OCI-LY7 (cell line): ENCODE measurements around the gene STIM2. TPM values are rescaled to one million over a fixed set of nuclear protein-coding genes. Genes with fewer than 3 reads are reported as not detected.

ENCODE experiments used
- BruUV-seq: library from RNA; stranded (reverse); fragments of 400-500 nt; replicated peaks from 2 replicates; lab custom pipeline; 2021; lab: Mats Ljungman, UMichigan
- CTCF ChIA-PET: fragments of 300-600 bp; sonication (Branson Sonifier 250); formaldehyde crosslinking; loops from one replicate; lab custom pipeline; 2022; ENCODE audit warnings: antibody characterized with exemption; ENCODE audit not compliant: unreplicated experiment; lab: Charles Lee
- POLR2A ChIA-PET: fragments of 300-600 bp; sonication (Branson Sonifier 250); formaldehyde crosslinking; loops from one replicate; lab custom pipeline; 2022; ENCODE audit warnings: antibody characterized with exemption; lab: Charles Lee
- DNase-seq: peaks from one replicate; pipeline ENCODE4 v3.0.0-alpha.2; 2015; ENCODE audit warnings: low spot score
- H2AFZ ChIP-seq: fragments of 200-600 bp; sonication (generic), shearing (Covaris generic); 2 replicates; pipeline ENCODE4 v1.6.1; 2014; ENCODE audit warnings: mild to moderate bottlenecking, antibody characterized with exemption, low read length, moderate library complexity
- H3K27ac ChIP-seq: fragments of 200-600 bp; sonication (generic); 2 replicates; pipeline ENCODE4 v1.5.1; 2014; ENCODE audit warnings: mixed run types, low read depth, mild to moderate bottlenecking, moderate library complexity, low read length, inconsistent platforms; ENCODE audit not compliant: poor library complexity, severe bottlenecking
- H3K36me3 ChIP-seq: fragments of 200-600 bp; sonication (generic); 2 replicates; pipeline ENCODE4 v1.6.1; 2014; ENCODE audit warnings: mild to moderate bottlenecking, antibody characterized with exemption, low read length, moderate library complexity, mixed read lengths; ENCODE audit not compliant: insufficient read depth
- H3K4me1 ChIP-seq: fragments of 200-600 bp; sonication (generic); 2 replicates; pipeline ENCODE4 v1.5.1; 2014; ENCODE audit warnings: mild to moderate bottlenecking, low read length; ENCODE audit not compliant: insufficient read depth, poor library complexity, severe bottlenecking
- H3K4me2 ChIP-seq: fragments of 200-600 bp; sonication (generic); 2 replicates; pipeline ENCODE4 v1.6.1; 2014; ENCODE audit warnings: mild to moderate bottlenecking, low read length
- H3K4me3 ChIP-seq: fragments of 200-600 bp; sonication (generic); 2 replicates; pipeline ENCODE4 v1.5.1; 2014; ENCODE audit warnings: mild to moderate bottlenecking, low read depth, low read length; ENCODE audit not compliant: poor library complexity, severe bottlenecking
- H3K79me2 ChIP-seq: fragments of 200-600 bp; sonication (generic); 2 replicates; pipeline ENCODE4 v1.6.1; 2016; ENCODE audit warnings: low read depth, mild to moderate bottlenecking, low read length, moderate library complexity, mixed read lengths; ENCODE audit not compliant: insufficient read depth
- H3K9me2 ChIP-seq: fragments of 200-600 bp; sonication (generic); 2 replicates; pipeline ENCODE4 v1.6.1; 2016; ENCODE audit warnings: mild to moderate bottlenecking, low read length, mixed read lengths; ENCODE audit not compliant: insufficient read depth
- H3K9me3 ChIP-seq: fragments of 200-600 bp; sonication (generic); 2 replicates; pipeline ENCODE4 v1.6.1; 2014; ENCODE audit warnings: mild to moderate bottlenecking, mixed run types, low read length, mixed read lengths
- H4K20me1 ChIP-seq: fragments of 200-600 bp; sonication (generic); 2 replicates; pipeline ENCODE4 v1.6.1; 2014; ENCODE audit warnings: mild to moderate bottlenecking, antibody characterized with exemption, low read length, moderate library complexity, mixed read lengths; ENCODE audit not compliant: insufficient read depth
- EZH2phosphoT487 ChIP-seq: fragments of 200-600 bp; sonication (generic); IDR thresholded peaks from 2 replicates; pipeline ENCODE4 v1.6.1; 2018; ENCODE audit warnings: low read depth, borderline replicate concordance, mild to moderate bottlenecking, mixed run types, antibody characterized with exemption, low read length, moderate library complexity, mixed read lengths
- intact Hi-C: fragments of 100-400 bp; cut with micrococcal nuclease; formaldehyde crosslinking; loops from one replicate; pipeline ENCODE4 v1.10.0; 2022; ENCODE audit not compliant: unreplicated experiment
- total RNA-seq, 2 experiments: library from RNA; depleted of rRNA in 1 of 2; stranded (reverse); fragments of >200 nt in 1 of 2; shearing (Covaris generic) in 1 of 2; gene quantifications; 2 replicates each; pipeline ENCODE4 v1.2.3, GENCODE V29; 2014 to 2022
- TF ChIP-seq, protein P1 (sequence below): fragments of 200-600 bp; sonication (generic); conservative IDR thresholded peaks from 2 replicates; pipeline ENCODE4 v1.5.1; 2014; ENCODE audit warnings: mild to moderate bottlenecking, antibody characterized with exemption, low read length, moderate library complexity, mixed read lengths

STIM2 gene
- total RNA-seq, 2 experiments from 2014 or later = 108 to 309 TPM

DNA sequence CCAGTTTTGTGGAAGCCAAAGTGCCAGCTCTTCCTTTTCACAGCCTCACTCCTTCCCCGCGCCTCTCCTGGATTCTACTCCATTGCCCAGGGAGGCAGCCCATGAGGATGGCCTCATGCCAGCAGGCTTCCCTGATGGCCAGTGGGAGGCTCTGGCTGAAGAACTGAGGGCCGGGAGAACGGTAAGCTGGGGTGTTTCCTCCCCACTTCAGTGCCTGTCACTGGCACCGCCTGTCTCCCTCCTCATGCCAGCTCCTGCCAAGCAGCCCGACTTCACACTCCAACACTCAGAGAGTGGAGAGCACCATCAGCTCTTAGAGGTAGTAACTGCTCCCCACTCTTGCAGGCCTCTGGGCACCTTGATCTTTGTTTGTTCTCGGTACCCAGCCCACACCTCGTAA is 46.9 kb upstream of the STIM2 start:
- Histone ChIP-seq H3K79me2 (no peaks in the 10 kb centered on the region), H3K4me3 (no peak overlapping the region), H3K36me3 (no peaks in the 10 kb centered on the region), H3K27ac (no peak overlapping the region), H3K4me1 (peaks cover 29% of the 10 kb centered on the region), H3K9me3 (no peaks in the 10 kb centered on the region), H3K4me2 (no peak overlapping the region), H4K20me1 (no peaks in the 10 kb centered on the region), H3K9me2 (no peaks in the 10 kb centered on the region), H2AFZ (no peak overlapping the region)
- no TSS peak for BruUV-seq
- TF ChIP-seq, protein P1, sequence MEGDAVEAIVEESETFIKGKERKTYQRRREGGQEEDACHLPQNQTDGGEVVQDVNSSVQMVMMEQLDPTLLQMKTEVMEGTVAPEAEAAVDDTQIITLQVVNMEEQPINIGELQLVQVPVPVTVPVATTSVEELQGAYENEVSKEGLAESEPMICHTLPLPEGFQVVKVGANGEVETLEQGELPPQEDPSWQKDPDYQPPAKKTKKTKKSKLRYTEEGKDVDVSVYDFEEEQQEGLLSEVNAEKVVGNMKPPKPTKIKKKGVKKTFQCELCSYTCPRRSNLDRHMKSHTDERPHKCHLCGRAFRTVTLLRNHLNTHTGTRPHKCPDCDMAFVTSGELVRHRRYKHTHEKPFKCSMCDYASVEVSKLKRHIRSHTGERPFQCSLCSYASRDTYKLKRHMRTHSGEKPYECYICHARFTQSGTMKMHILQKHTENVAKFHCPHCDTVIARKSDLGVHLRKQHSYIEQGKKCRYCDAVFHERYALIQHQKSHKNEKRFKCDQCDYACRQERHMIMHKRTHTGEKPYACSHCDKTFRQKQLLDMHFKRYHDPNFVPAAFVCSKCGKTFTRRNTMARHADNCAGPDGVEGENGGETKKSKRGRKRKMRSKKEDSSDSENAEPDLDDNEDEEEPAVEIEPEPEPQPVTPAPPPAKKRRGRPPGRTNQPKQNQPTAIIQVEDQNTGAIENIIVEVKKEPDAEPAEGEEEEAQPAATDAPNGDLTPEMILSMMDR = no peak
- TF ChIP-seq EZH2phosphoT487 = no peak
- intact Hi-C loops = no loop called here
- CTCF ChIA-PET = no interaction called here
- POLR2A ChIA-PET = interaction anchor here (0.7 to 3.5 kb wide), 9 partner anchors 8 to 1491 kb away, joined by 3 to 19 read pairs (median 6); no protein-coding TSS in a partner anchor
- DNase-seq = no peak

DNA sequence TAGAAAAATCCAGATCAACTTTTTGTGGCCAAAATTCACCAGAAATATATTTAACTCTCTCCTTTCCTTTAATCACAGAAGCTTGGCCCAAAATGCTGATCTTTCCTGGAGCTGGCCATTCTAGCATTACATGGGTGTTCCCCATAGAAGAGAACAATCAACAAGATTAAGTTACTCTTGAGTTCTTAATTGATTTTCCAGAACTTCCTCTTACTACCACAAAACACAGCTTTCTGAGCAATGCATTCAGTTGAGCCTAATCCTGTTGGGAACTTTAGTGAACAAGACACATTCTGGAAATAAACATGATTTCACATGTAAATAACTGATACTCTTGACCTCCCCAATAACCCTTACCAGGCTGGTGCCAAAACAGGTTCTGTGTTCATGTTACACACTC is 45.4 kb upstream of the STIM2 start:
- no TSS peak for BruUV-seq
- ChIA-PET POLR2A (interaction anchor here (1.2 to 3.5 kb wide), 5 partner anchors 10 to 70 kb away, joined by 3 to 19 read pairs (median 3); no protein-coding TSS in a partner anchor), CTCF (no interaction called here)
- no peak overlapping the region for H3K27ac ChIP-seq
- peaks cover 39% of the 10 kb centered on the region for H3K4me1 ChIP-seq
- H4K20me1 ChIP-seq = no peaks in the 10 kb centered on the region
- DNase-seq = no peak
- H3K4me3 ChIP-seq = no peak overlapping the region
- peaks cover 1% of the 10 kb centered on the region; the same call in 1 of the 2 replicates for H3K9me3 ChIP-seq
- no peak overlapping the region for H3K4me2 ChIP-seq
- intact Hi-C loops = no loop called here
- no peaks in the 10 kb centered on the region for H3K9me2 ChIP-seq
- H3K79me2 ChIP-seq = no peaks in the 10 kb centered on the region
- no peaks in the 10 kb centered on the region; the same call in 1 of the 2 replicates for H3K36me3 ChIP-seq
- TF ChIP-seq EZH2phosphoT487 = no peak
- TF ChIP-seq, protein P1 = no peak
- H2AFZ ChIP-seq = peak overlapping the region; percentile 16; the same call in 1 of the 2 replicates

DNA sequence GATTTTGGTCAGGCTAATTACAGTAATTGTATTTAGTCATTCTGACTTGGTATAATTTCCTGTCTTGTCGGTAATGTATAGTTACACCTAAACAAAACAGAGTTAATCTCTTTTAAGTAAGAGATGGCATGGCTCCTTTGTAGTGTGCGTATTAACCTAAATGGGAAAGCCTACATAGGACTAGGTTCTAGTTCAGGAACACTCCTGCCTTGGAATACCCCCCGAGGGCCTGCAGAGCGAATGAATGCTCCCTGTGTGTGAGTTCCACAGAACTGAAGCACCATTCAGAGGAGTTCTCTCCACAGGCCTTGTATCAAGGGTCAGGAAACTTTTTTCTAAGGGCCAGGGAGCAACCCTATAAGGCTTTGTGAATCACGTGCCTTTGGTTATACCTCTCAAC is 44.9 kb upstream of the STIM2 start:
- no peak for DNase-seq
- Histone ChIP-seq H3K4me3 (no peak overlapping the region), H3K4me2 (no peak overlapping the region), H3K79me2 (no peaks in the 10 kb centered on the region), H3K27ac (no peak overlapping the region), H2AFZ (peak overlapping the region; percentile 16; the same call in 1 of the 2 replicates), H3K9me3 (peaks cover 7% of the 10 kb centered on the region; the same call in 1 of the 2 replicates), H3K9me2 (no peaks in the 10 kb centered on the region), H4K20me1 (no peaks in the 10 kb centered on the region), H3K4me1 (peaks cover 39% of the 10 kb centered on the region), H3K36me3 (no peaks in the 10 kb centered on the region; the same call in 1 of the 2 replicates)
- ChIA-PET CTCF (no interaction called here), POLR2A (interaction anchor here (2.2 kb wide), 1 partner anchor 10 kb away, joined by 10 read pairs; no protein-coding TSS in a partner anchor)
- no TSS peak for BruUV-seq
- intact Hi-C loops = no loop called here
- TF ChIP-seq, protein P1 = no peak
- no peak for TF ChIP-seq EZH2phosphoT487
